Activated naive CD8-positive, alpha-beta T cell treated with anti-CD3 and anti-CD28 coated beads, Interleukin-2, amount 10 ng/mL, durations not matched to agents 7 days and 5 days (primary cell): ENCODE data around the gene ACTL6A. TPM values are rescaled to one million over a fixed set of nuclear protein-coding genes. Genes with fewer than 3 reads are reported as not detected.

Experiments
- ATAC-seq: fragments of 150-1000 bp; cut with Tn5 transposase; one replicate; pipeline ENCODE4 v1.10.0; 2021; ENCODE audit warnings: low read depth, moderate library complexity
- POLR2A ChIA-PET: fragments of 350-600 bp; sonication (Branson Sonifier 250); formaldehyde crosslinking; loops from one replicate; lab custom pipeline; 2021; ENCODE audit warnings: antibody characterized with exemption; lab: Charles Lee
- DNase-seq: peaks from one replicate; pipeline ENCODE4 v3.0.0; 2021
- H3K27ac Mint-ChIP-seq: one replicate; pipeline ENCODE4 v1.8.0; 2022; ENCODE audit warnings: mild to moderate bottlenecking, mixed read lengths
- H3K27me3 Mint-ChIP-seq: one replicate; pipeline ENCODE4 v1.8.0; 2022; ENCODE audit warnings: mild to moderate bottlenecking, moderate library complexity, mixed read lengths
- H3K36me3 Mint-ChIP-seq: one replicate; pipeline ENCODE4 v1.8.0; 2021; ENCODE audit warnings: mild to moderate bottlenecking, mixed read lengths
- H3K4me1 Mint-ChIP-seq: one replicate; pipeline ENCODE4 v1.8.0; 2021; ENCODE audit warnings: mixed read lengths
- H3K4me3 Mint-ChIP-seq: one replicate; pipeline ENCODE4 v1.8.0; 2022; ENCODE audit warnings: mild to moderate bottlenecking, moderate library complexity, mixed read lengths
- H3K9me3 Mint-ChIP-seq: one replicate; pipeline ENCODE4 v1.8.0; 2021; ENCODE audit warnings: mixed read lengths
- total RNA-seq, 2 experiments: library from RNA; stranded (reverse); gene quantifications; one replicate each; pipeline ENCODE4 v1.2.3, GENCODE V29; 2021

ACTL6A gene
- total RNA-seq, 2 experiments from 2014 or later, result 72.1 to 74.4 TPM

- Mint-ChIP-seq H3K27ac (peak within 1 kb of the TSS; percentile 99), H3K4me3 (peak within 1 kb of the TSS; percentile 90), H3K4me1 (peaks cover 26% of the 10 kb centered on the region), H3K36me3 (peaks cover 11% of the 10 kb centered on the region), H3K27me3 (no peaks in the 10 kb centered on the region), H3K9me3 (no peaks in the 10 kb centered on the region)
- POLR2A ChIA-PET, result interaction anchor here (0.9 to 2.3 kb wide), 9 partner anchors 40 to 997 kb away, joined by 3 to 6 read pairs (median 4); partner anchors contain the start of genes ACTL6A, TTC14 and USP13
- DNase-seq, result peak; percentile 87
- peak; percentile 95 for ATAC-seq
Measured at GRCh38 chr3:179604321-179605078, 41.8 kb downstream of the ACTL6A start, which contains the start of the genes MRPL47 and NDUFB5. TSS of gene MRPL47 (minus strand) at chr3:179604638. CDS start at chr3:179604624, 14 bp downstream. TSS of gene NDUFB5 (plus strand) at chr3:179604794. CDS start at chr3:179604816, 22 bp downstream.

- Mint-ChIP-seq H3K36me3 (peaks cover 13% of the 10 kb centered on the region), H3K9me3 (no peaks in the 10 kb centered on the region), H3K27me3 (no peaks in the 10 kb centered on the region), H3K4me3 (peak overlapping the region; percentile 13), H3K27ac (peak overlapping the region; percentile 51), H3K4me1 (peaks cover 35% of the 10 kb centered on the region)
- DNase-seq, result no peak
- no peak for ATAC-seq
- POLR2A ChIA-PET, result no interaction called here
Measured at GRCh38 chr3:179606534-179607085, 43.9 kb downstream of the ACTL6A start.

- Mint-ChIP-seq H3K4me1 (peaks cover 33% of the 10 kb centered on the region), H3K36me3 (peaks cover 13% of the 10 kb centered on the region), H3K4me3 (peak overlapping the region; percentile 82), H3K9me3 (no peaks in the 10 kb centered on the region), H3K27me3 (no peaks in the 10 kb centered on the region), H3K27ac (peak overlapping the region; percentile 95)
- POLR2A ChIA-PET, result no interaction called here
- no peak for DNase-seq
- ATAC-seq, result peak; percentile 50
Measured at GRCh38 chr3:179608931-179609720, 46.4 kb downstream of the ACTL6A start.

- Mint-ChIP-seq H3K36me3 (peaks cover 13% of the 10 kb centered on the region), H3K27me3 (no peaks in the 10 kb centered on the region), H3K27ac (peak overlapping the region; percentile 95), H3K9me3 (no peaks in the 10 kb centered on the region), H3K4me1 (peaks cover 33% of the 10 kb centered on the region), H3K4me3 (no peak overlapping the region)
- POLR2A ChIA-PET, result interaction anchor here (0.7 kb wide), 1 partner anchor 43 kb away, joined by 3 read pairs; no protein-coding TSS in a partner anchor
- DNase-seq, result no peak
- ATAC-seq, result no peak
Measured at GRCh38 chr3:179610066-179610465, 47.3 kb downstream of the ACTL6A start.

GRCh38 chr3:179613807-179614206, 51.1 kb downstream of the ACTL6A start:
- peaks cover 19% of the 10 kb centered on the region for H3K36me3 Mint-ChIP-seq
- no peaks in the 10 kb centered on the region for H3K9me3 Mint-ChIP-seq

GRCh38 chr3:179615458-179616173, 52.9 kb downstream of the ACTL6A start:
- no peak for DNase-seq
- POLR2A ChIA-PET, result no interaction called here

More at GRCh38 chr3:179613807-179614206, 51.1 kb downstream of the ACTL6A start:
- DNase-seq (no peak), ATAC-seq (no peak)
- Mint-ChIP-seq H3K27me3 (no peaks in the 10 kb centered on the region), H3K4me1 (peaks cover 17% of the 10 kb centered on the region), H3K4me3 (no peak overlapping the region), H3K27ac (no peak overlapping the region)
- POLR2A ChIA-PET, result no interaction called here

GRCh38 chr3:179622023-179622422, 59.3 kb downstream of the ACTL6A start:
- ATAC-seq (no peak), DNase-seq (no peak)
- no peak overlapping the region for H3K4me3 Mint-ChIP-seq
- H3K36me3 Mint-ChIP-seq, result peaks cover 53% of the 10 kb centered on the region
- no peak overlapping the region for H3K27ac Mint-ChIP-seq
- no peaks in the 10 kb centered on the region for H3K27me3 Mint-ChIP-seq
- H3K4me1 Mint-ChIP-seq, result no peaks in the 10 kb centered on the region
- POLR2A ChIA-PET, result no interaction called here
- H3K9me3 Mint-ChIP-seq, result no peaks in the 10 kb centered on the region

More at GRCh38 chr3:179615458-179616173, 52.9 kb downstream of the ACTL6A start:
- Mint-ChIP-seq H3K4me1 (peaks cover 5% of the 10 kb centered on the region), H3K27me3 (no peaks in the 10 kb centered on the region), H3K9me3 (no peaks in the 10 kb centered on the region), H3K4me3 (no peak overlapping the region), H3K36me3 (peaks cover 33% of the 10 kb centered on the region), H3K27ac (no peak overlapping the region)
- no peak for ATAC-seq

- POLR2A ChIA-PET, result no interaction called here
- DNase-seq, result no peak
- H3K4me1 Mint-ChIP-seq, result no peaks in the 10 kb centered on the region
Measured at GRCh38 chr3:179624451-179624850, 61.7 kb downstream of the ACTL6A start.

GRCh38 chr3:179630753-179631451, 68.2 kb downstream of the ACTL6A start:
- no peak for DNase-seq

More at GRCh38 chr3:179624451-179624850, 61.7 kb downstream of the ACTL6A start:
- Mint-ChIP-seq H3K9me3 (no peaks in the 10 kb centered on the region), H3K36me3 (peaks cover 38% of the 10 kb centered on the region), H3K27ac (no peak overlapping the region), H3K27me3 (no peaks in the 10 kb centered on the region), H3K4me3 (no peak overlapping the region)
- ATAC-seq, result no peak

More at GRCh38 chr3:179630753-179631451, 68.2 kb downstream of the ACTL6A start:
- H3K27ac Mint-ChIP-seq, result no peak overlapping the region
- H3K36me3 Mint-ChIP-seq, result peaks cover under 1% of the 10 kb centered on the region
- H3K4me3 Mint-ChIP-seq, result no peak overlapping the region
- no peak for ATAC-seq
- H3K27me3 Mint-ChIP-seq, result no peaks in the 10 kb centered on the region
- H3K9me3 Mint-ChIP-seq, result no peaks in the 10 kb centered on the region
- POLR2A ChIA-PET, result no interaction called here
- H3K4me1 Mint-ChIP-seq, result no peaks in the 10 kb centered on the region

Other genes starting within 250 kb of the ACTL6A start
- 10 to 100 TPM; 36.2 to 38.9 TPM for gene ZNF639, start 239.9 kb upstream of the ACTL6A start, total RNA-seq
- gene MFN1, start 215.2 kb upstream of the ACTL6A start, total RNA-seq, result 10 to 100 TPM; 32.9 to 39.0 TPM
- gene GNB4, start 111.5 kb upstream of the ACTL6A start, total RNA-seq, result 1 to 10 TPM; 6.2 to 7.1 TPM
- 10 to 100 TPM; 30.1 to 30.4 TPM for gene MRPL47, start 41.7 kb downstream of the ACTL6A start, total RNA-seq
- gene NDUFB5, start 41.9 kb downstream of the ACTL6A start, total RNA-seq, result 10 to 100 TPM; 80.7 to 89.1 TPM
- gene USP13, start 90.1 kb downstream of the ACTL6A start, total RNA-seq, result 1 to 10 TPM; 7.1 to 8.4 TPM